ENCODE measurements around the gene ROR1.

The ROR1 gene

GRCh38 chr1:63753591-63753990 lies 20.2 kb upstream of the ROR1 start:
- POLR2A ChIA-PET = no interaction called here
- CTCF ChIA-PET = no interaction called here
- no peak for DNase-seq (ENCODE audit: extremely low spot score)
- TF ChIP-seq, protein P1, sequence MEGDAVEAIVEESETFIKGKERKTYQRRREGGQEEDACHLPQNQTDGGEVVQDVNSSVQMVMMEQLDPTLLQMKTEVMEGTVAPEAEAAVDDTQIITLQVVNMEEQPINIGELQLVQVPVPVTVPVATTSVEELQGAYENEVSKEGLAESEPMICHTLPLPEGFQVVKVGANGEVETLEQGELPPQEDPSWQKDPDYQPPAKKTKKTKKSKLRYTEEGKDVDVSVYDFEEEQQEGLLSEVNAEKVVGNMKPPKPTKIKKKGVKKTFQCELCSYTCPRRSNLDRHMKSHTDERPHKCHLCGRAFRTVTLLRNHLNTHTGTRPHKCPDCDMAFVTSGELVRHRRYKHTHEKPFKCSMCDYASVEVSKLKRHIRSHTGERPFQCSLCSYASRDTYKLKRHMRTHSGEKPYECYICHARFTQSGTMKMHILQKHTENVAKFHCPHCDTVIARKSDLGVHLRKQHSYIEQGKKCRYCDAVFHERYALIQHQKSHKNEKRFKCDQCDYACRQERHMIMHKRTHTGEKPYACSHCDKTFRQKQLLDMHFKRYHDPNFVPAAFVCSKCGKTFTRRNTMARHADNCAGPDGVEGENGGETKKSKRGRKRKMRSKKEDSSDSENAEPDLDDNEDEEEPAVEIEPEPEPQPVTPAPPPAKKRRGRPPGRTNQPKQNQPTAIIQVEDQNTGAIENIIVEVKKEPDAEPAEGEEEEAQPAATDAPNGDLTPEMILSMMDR (IDR thresholded peaks at IDR 0.05; ENCODE audit: control extremely low read depth, extremely low read depth, low read depth, missing control alignments) = no peak

- TF ChIP-seq, protein P1 (IDR thresholded peaks at IDR 0.05; ENCODE audit: control extremely low read depth, extremely low read depth, low read depth, missing control alignments) = no peak
- CTCF ChIA-PET = interaction anchor here (1.2 kb wide), 1 partner anchor 53 kb away, joined by 3 read pairs; no protein-coding TSS in a partner anchor
- no peak for DNase-seq (ENCODE audit: extremely low spot score)
- POLR2A ChIA-PET = interaction anchor here (0.5 kb wide), 1 partner anchor 15 kb away, joined by 3 read pairs; no protein-coding TSS in a partner anchor
These were observed 17.0 kb upstream of the ROR1 start for GRCh38 chr1:63756839-63757238.

- DNase-seq (ENCODE audit: extremely low spot score) = no peak
- TF ChIP-seq, protein P1 (IDR thresholded peaks at IDR 0.05; ENCODE audit: control extremely low read depth, extremely low read depth, low read depth, missing control alignments) = no peak
- POLR2A ChIA-PET = interaction anchor here (0.5 kb wide), 1 partner anchor 15 kb away, joined by 3 read pairs; no protein-coding TSS in a partner anchor
- CTCF ChIA-PET = interaction anchor here (1.2 to 1.5 kb wide), 2 partner anchors 14 to 53 kb away, joined by 3 read pairs; no protein-coding TSS in a partner anchor
These were observed 16.5 kb upstream of the ROR1 start for GRCh38 chr1:63757334-63757733.

DNA sequence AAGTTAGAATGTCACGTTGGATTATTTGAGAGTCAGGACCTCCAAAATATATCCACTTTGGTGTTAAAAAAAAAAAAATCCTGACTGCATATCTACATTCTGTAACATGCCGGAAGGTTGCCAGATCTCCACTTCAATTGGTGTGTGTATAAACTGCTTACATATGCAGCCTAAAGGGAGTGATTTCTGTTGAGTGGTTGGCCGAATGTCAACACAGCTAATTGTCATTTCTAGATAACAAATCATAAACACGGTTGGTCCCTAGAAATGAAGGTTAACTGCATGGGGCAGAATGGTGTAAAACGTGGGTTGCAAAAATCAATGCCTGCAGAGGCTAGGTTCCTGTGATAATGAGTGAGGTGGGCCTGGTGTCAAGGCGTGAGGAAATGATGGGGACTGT lies 15.0 kb upstream of the ROR1 start:
- CTCF ChIA-PET = interaction anchor here (0.7 to 1.5 kb wide), 2 partner anchors 10 to 12 kb away, joined by 3 read pairs; no protein-coding TSS in a partner anchor
- no peak for DNase-seq (ENCODE audit: extremely low spot score)
- TF ChIP-seq, protein P1 (IDR thresholded peaks at IDR 0.05; ENCODE audit: control extremely low read depth, extremely low read depth, low read depth, missing control alignments) = no peak
- POLR2A ChIA-PET = no interaction called here

DNA sequence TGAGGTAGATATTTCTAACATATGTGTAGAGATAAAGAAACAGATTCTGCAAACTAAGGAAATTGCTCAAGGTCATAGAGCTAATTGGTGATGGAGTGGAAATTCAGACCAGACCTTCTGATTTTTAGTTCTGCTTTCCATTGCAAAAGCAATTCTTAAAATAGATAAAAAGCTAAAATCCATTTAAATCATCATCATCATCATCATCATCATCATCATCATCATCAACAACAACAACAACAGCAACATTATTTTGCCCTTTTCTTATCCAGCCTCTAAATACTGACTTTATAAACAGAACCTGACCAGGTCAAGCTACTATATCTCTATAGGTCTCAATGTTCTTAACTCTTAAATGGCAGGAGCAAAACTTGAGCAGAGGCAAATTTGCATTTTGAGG lies 14.0 kb upstream of the ROR1 start:
- TF ChIP-seq, protein P1 (IDR thresholded peaks at IDR 0.05; ENCODE audit: control extremely low read depth, extremely low read depth, low read depth, missing control alignments) = no peak
- ChIA-PET POLR2A (no interaction called here), CTCF (interaction anchor here (0.7 to 0.8 kb wide), 2 partner anchors 12 to 30 kb away, joined by 3 read pairs; no protein-coding TSS in a partner anchor)

DNA sequence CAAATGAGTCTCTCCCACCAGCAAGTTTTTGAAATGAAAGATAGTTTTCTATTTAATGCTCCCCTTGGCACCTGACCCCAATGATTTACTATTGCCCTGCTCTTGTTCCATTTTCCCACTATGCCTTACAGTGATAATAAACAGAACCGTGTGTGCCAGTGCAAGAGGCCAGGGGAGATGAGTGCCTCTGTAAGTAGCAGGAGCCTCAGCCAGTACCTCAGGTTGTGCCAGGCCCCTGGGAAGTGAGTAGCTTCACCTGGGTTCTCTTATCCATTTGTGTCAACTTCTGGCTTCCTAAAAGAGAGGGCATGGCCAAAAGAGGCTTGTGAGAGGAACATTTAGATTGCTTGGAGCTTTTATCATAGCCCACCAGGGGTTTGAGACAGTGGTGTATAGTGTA lies 3.4 kb upstream of the ROR1 start:
- no peak for DNase-seq (ENCODE audit: extremely low spot score)
- ChIA-PET POLR2A (no interaction called here), CTCF (interaction anchor here (1.3 kb wide), 1 partner anchor 12 kb away, joined by 3 read pairs; no protein-coding TSS in a partner anchor)
- TF ChIP-seq, protein P1 (IDR thresholded peaks at IDR 0.05; ENCODE audit: control extremely low read depth, extremely low read depth, low read depth, missing control alignments) = no peak

More for the DNA sequence above, 14.0 kb upstream of the ROR1 start:
- no peak for DNase-seq (ENCODE audit: extremely low spot score)

Data from GM10248 (cell line).